Renal cortex interstitium (tissue), 11 donors: ENCODE data around the gene CMTR1. TPM values are rescaled to one million over a fixed set of nuclear protein-coding genes. Genes with fewer than 3 reads are reported as not detected.

Experiments used
- DNase-seq, 11 donors: peaks; one replicate each; pipeline ENCODE4 v3.0.0-alpha.2; 2013; ENCODE audit warnings: low read depth in 9 of 11, low spot score in 4 of 11; ENCODE audit errors: extremely low read depth in 1 of 11
- polyA plus RNA-seq, 3 donors: library from polyadenylated mRNA; unstranded; fragments of 120-200 nt; gene quantifications; one replicate each; pipeline ENCODE4 v1.2.1, GENCODE V29; 2013; ENCODE audit not compliant: insufficient read length in 3 of 3

CMTR1 gene
- polyA plus RNA-seq, 3 donors: 44.9 to 53.3 (median 46.6) TPM

DNA sequence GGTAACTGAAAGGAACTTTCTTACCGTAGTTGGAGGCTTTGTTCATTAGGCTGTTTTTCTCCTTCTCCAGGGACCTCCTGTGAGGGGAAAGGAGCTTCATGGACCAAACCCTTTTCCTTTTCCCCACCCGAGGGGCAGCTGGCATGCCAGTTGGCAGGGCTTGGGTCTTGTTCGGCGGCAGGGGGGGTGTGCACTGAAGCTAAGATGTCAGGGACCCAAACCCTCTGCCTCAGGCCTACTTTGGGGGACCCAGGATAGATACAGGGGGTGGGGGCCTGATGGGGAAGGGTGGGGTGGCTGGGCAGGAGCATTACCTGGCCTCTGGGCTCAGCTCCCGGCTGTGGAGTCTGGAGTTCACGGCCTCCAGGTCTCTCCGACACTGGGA lies 51.8 kb downstream of the CMTR1 start:
- DNase-seq: no peak

GRCh38 chr6:37485291-37485702 lies 52.3 kb downstream of the CMTR1 start:
- no peak for DNase-seq

DNA sequence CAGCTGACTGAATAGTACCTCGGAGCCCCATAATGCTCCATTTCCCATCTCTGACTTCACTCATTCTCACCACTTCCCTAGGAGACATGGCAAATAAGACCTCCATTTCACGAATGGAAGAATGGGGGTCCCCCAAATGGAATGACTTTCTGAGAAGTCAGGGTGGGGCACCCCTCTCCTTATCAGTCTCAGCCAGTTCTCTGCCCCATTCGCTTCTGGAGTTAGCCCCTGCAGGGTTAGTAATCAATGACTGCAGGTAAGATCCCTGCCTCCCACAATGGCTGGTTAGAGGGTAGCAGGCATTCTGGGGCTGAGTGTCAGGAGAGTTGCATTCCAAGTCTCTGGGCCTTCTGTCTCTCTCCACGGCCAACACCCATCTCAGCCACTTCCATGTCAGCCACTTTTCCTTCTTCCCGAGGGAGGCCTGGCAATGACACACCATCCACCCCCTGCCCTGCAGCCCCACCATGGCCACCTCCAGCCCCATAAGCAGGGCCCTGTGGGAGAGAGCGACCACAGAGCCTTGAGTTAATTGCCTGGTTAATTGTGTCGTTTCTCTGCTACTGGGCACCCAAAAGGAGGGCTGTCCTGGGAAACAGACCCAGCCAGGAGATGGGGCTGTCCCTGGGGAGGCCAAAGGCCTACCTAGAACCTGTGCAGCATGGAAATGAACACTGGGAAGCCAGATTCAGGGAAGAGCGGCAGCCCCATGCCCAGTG lies 53.3 kb downstream of the CMTR1 start:
- DNase-seq: no peak

DNA sequence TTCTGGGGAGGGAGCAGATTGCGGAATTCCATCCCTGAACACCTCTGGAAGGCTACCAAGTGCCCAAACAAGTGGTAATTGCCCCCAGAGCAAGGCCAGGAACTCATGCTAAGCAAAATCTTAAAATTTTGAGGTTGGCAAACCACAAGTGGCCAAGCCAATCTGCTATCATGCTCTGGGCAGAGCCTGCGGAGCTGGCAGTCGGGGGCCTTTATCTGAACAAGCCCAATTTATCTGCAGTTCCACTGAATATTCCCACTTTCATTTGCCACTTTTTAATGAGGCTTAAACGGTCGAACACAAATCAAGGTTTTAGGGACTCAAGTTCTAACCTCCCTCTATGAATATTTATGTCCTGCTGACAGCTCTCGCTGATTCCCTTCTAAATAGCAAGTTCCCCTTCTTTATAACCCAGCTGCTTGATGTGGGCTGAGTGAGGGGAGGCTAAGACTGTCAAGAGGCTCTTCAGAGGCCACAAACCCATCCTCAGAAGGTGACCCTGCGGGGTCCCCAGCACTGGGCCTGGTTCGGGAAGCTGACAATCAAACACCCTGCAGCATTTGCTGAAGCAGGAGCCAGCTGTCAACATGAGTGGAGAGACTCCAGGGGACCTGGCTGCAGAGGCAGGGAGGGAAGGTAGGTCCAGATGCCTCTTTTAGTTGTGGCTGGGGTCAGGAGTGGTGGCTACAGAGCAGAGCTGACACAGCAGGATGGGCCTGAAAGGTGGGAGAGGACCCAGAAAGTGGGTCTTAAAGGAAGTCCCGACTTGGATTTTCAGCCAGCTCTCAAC lies 54.8 kb downstream of the CMTR1 start:
- DNase-seq: no peak

- no peak for DNase-seq
Measured at GRCh38 chr6:37488476-37488875, 55.5 kb downstream of the CMTR1 start.

GRCh38 chr6:37489697-37490336 lies 56.8 kb downstream of the CMTR1 start:
- DNase-seq: no peak

- no peak for DNase-seq
Measured at GRCh38 chr6:37490536-37491170, 57.6 kb downstream of the CMTR1 start.

- DNase-seq: no peak
Measured at GRCh38 chr6:37491171-37491829, 58.3 kb downstream of the CMTR1 start.

GRCh38 chr6:37491830-37492208 lies 58.8 kb downstream of the CMTR1 start:
- DNase-seq: no peak

DNA sequence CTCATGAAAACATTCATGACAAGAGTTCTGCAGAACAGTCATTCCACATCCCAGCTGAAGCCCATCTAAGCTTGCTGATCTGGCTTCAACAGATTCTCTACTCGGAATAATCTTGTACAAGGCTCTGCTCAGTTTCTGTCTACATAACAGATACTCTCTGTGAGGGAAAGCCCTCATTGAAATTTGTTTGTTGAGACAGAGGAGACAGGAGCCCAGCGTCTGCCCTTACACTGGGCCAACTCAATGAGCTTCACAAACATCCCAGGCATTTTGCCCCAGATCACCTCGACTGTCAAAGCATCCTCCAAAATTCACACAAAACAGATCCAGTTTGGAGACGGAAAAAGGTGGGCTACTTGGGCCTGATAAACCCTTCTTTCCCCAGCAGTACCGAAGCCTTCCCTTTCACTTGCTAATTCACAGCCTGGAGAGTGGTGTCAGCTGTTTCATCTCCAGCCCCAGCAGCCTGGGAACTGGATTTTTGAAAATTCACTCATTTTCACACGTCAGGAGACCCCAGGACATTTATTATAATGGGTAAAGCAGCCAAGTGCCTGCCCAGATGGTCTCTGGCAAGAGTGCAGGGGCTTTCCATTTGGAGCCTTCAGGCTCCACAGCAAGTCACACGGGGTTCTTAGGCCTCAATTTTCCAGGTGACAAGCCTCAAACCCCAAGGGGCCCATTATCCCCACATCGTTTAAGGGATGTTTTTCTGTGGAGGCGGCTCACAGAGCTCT lies 59.4 kb downstream of the CMTR1 start:
- DNase-seq: no peak

- DNase-seq: no peak
Measured at GRCh38 chr6:37492991-37493660, 60.1 kb downstream of the CMTR1 start.

DNA sequence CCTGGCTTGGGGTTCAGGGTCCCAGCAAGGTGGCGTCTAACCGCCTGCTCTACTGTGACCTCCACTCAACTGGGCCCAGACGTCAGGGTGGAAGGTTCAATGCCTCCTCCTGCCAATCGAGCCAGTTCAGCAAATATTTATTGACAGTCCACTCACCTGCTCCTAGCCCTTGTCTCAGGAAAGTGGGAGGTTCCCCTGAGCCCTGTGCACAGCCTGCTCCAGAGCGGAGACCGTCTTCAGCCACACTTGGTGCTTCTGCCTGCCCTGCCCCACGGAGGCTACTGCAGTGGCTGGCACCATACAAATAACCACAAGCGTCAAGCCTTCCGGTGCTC lies 60.6 kb downstream of the CMTR1 start:
- DNase-seq: no peak

DNA sequence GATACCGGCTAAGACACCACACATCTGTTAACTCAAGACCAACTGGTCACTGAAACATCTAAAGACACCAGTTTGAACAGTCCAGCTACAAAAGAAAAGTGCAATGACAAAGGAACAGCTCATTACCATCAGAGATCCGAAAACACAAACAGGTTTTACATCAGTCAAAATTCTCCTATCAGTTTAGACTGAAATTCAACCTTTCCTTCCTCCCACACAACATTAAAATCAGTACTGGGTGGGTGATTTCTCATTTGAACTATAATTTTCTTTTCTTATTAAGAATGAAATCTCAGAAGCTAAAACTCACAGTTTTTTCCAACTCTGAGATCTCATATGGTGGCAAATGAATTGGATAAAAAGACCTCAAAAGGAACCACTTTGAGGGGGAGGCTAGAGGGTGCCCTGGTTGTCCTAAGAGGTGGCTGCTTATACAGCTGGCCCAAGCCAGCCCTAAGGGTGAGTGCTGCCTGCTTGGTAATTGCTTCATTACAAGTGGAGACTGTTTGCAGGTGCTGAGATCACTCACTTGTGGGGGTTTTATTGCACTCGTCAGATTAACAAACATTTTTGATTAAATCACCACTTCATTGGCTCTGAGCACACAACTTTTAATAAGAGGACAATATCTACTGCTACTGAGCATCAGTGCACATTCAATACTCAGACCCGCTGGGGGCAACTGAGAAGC lies 62.4 kb downstream of the CMTR1 start:
- DNase-seq: no peak

- DNase-seq: no peak
Measured at GRCh38 chr6:37496951-37497885, 64.2 kb downstream of the CMTR1 start.

GRCh38 chr6:37499433-37500293 lies 66.6 kb downstream of the CMTR1 start, which contains the start of gene CCDC167:
CCDC167 (minus strand) TSS chr6:37499893; CDS start chr6:37499863, 30 bp downstream.
- peak; percentile 87 to 98 (median 94) for DNase-seq

DNA sequence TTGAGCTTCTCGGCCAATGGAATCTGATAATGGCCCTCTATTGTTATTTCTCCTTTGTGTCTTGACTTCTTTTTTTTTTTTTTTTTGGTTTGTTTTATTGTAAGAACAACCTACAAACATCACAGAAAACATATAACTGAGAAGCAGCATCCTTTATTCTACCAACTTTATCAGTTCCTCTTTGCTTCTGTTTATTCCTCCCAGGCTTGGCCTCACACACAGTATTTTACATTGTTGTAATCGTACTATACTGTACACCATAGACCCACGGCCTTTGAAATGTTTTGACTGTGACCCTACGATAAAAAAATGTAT lies 67.2 kb downstream of the CMTR1 start:
- DNase-seq: no peak
